ENCODE results near the gene LPCAT1. TPM values are rescaled to one million over a fixed set of nuclear protein-coding genes. Genes with fewer than 3 reads are reported as not detected.

The LPCAT1 gene
- total and polyA plus RNA-seq, 2 experiments from 2014 or later = 44.1 to 56.0 TPM

- no peaks in the 10 kb centered on the region for H3K9me3 ChIP-seq (ENCODE audit: low read depth)
- H3K9me2 ChIP-seq (replicated peaks; ENCODE audit: insufficient read depth) = no peaks in the 10 kb centered on the region
- H4K20me1 ChIP-seq (ENCODE audit: insufficient read depth, poor library complexity, severe bottlenecking) = no peaks in the 10 kb centered on the region
- TF ChIP-seq CTCF (IDR thresholded peaks at IDR 0.05; ENCODE audit: poor library complexity) = no peak
- TF ChIP-seq EZH2 (IDR thresholded peaks at IDR 0.05; ENCODE audit: borderline replicate concordance) = no peak
- no peak for TF ChIP-seq EZH2phosphoT487 (IDR thresholded peaks at IDR 0.05; ENCODE audit: low read depth, severe bottlenecking, unreplicated experiment)
- no peak overlapping the region for H3K27ac ChIP-seq
- no peak overlapping the region for H3K4me2 ChIP-seq
- H3K4me1 ChIP-seq (ENCODE audit: insufficient read depth) = peaks cover 8% of the 10 kb centered on the region
- H2AFZ ChIP-seq = no peak overlapping the region
- no peaks in the 10 kb centered on the region for H3K79me2 ChIP-seq
- 53% methylated on average over 15 of the region's 16 CpGs for WGBS (ENCODE audit: low lambda C conversion rate, missing lambda C conversion rate)
- H3K36me3 ChIP-seq (replicated peaks; ENCODE audit: insufficient read depth, low read depth) = no peaks in the 10 kb centered on the region
- no peak overlapping the region for H3K4me3 ChIP-seq
- H3K27me3 ChIP-seq = peaks cover 70% of the 10 kb centered on the region
- DNase-seq (ENCODE audit: low spot score) = no peak
Measured at GRCh38 chr5:1446602-1447343, 77.0 kb downstream of the LPCAT1 start.

- H3K27me3 ChIP-seq = peaks cover 70% of the 10 kb centered on the region
- 4% methylated on average over 59 of the region's 92 CpGs for WGBS (ENCODE audit: low lambda C conversion rate, missing lambda C conversion rate)
- H3K4me2 ChIP-seq = peak overlapping the region; percentile 87
Measured at GRCh38 chr5:1445689-1446601, 77.8 kb downstream of the LPCAT1 start.

GRCh38 chr5:1445313-1445688, 78.5 kb downstream of the LPCAT1 start, which contains the start of gene SLC6A3:
Gene SLC6A3 (minus strand): TSS chr5:1445440. CDS start chr5:1443197, 2,243 bp downstream.
- H3K4me2 ChIP-seq = peak within 1 kb of the TSS; percentile 87
- peaks cover 73% of the 10 kb centered on the region for H3K27me3 ChIP-seq
- H3K9me3 ChIP-seq (ENCODE audit: low read depth) = no peaks in the 10 kb centered on the region
- H2AFZ ChIP-seq = peak within 1 kb of the TSS; percentile 40
- no peaks in the 10 kb centered on the region for H3K36me3 ChIP-seq (replicated peaks; ENCODE audit: insufficient read depth, low read depth)
- no peaks in the 10 kb centered on the region for H4K20me1 ChIP-seq (ENCODE audit: insufficient read depth, poor library complexity, severe bottlenecking)
- WGBS (ENCODE audit: low lambda C conversion rate, missing lambda C conversion rate) = 0% methylated on average over 16 of the region's 52 CpGs
- TF ChIP-seq CTCF (IDR thresholded peaks at IDR 0.05; ENCODE audit: poor library complexity) (no peak), EZH2phosphoT487 (IDR thresholded peaks at IDR 0.05; ENCODE audit: low read depth, severe bottlenecking, unreplicated experiment) (no peak), EZH2 (IDR thresholded peaks at IDR 0.05; ENCODE audit: borderline replicate concordance) (no peak)
- H3K9me2 ChIP-seq (replicated peaks; ENCODE audit: insufficient read depth) = no peaks in the 10 kb centered on the region
- H3K4me3 ChIP-seq = no peak within 1 kb of the TSS
- DNase-seq (ENCODE audit: low spot score) = peak; percentile 75
- H3K79me2 ChIP-seq = no peaks in the 10 kb centered on the region
- H3K27ac ChIP-seq = no peak within 1 kb of the TSS
- peaks cover 8% of the 10 kb centered on the region for H3K4me1 ChIP-seq (ENCODE audit: insufficient read depth)

More at GRCh38 chr5:1445689-1446601, 77.8 kb downstream of the LPCAT1 start:
- Histone ChIP-seq H3K36me3 (replicated peaks; ENCODE audit: insufficient read depth, low read depth) (no peaks in the 10 kb centered on the region), H3K4me1 (ENCODE audit: insufficient read depth) (peaks cover 8% of the 10 kb centered on the region), H3K4me3 (no peak overlapping the region), H2AFZ (peak overlapping the region; percentile 40), H3K27ac (no peak overlapping the region), H3K9me2 (replicated peaks; ENCODE audit: insufficient read depth) (no peaks in the 10 kb centered on the region), H4K20me1 (ENCODE audit: insufficient read depth, poor library complexity, severe bottlenecking) (no peaks in the 10 kb centered on the region), H3K9me3 (ENCODE audit: low read depth) (no peaks in the 10 kb centered on the region), H3K79me2 (no peaks in the 10 kb centered on the region)
- no peak for TF ChIP-seq CTCF (IDR thresholded peaks at IDR 0.05; ENCODE audit: poor library complexity)
- peak; percentile 90 for TF ChIP-seq EZH2phosphoT487 (IDR thresholded peaks at IDR 0.05; ENCODE audit: low read depth, severe bottlenecking, unreplicated experiment)
- TF ChIP-seq EZH2 (IDR thresholded peaks at IDR 0.05; ENCODE audit: borderline replicate concordance) = peak; percentile 85
- DNase-seq (ENCODE audit: low spot score) = no peak
